H1 (cell line): Measurements from ENCODE around the gene IFTAP. TPM values are rescaled to one million over a fixed set of nuclear protein-coding genes. Genes with fewer than 3 reads are reported as not detected.

Experiments used
- CTCF ChIA-PET: fragments of 300-600 bp; sonication (Branson Sonifier 250); formaldehyde crosslinking; loops from one replicate; lab custom pipeline; 2021; ENCODE audit not compliant: partially characterized antibody; lab: Charles Lee
- POLR2A ChIA-PET: fragments of 300-600 bp; sonication (Branson Sonifier 250); formaldehyde crosslinking; loops from one replicate; lab custom pipeline; 2021; ENCODE audit warnings: inconsistent platforms; ENCODE audit not compliant: partially characterized antibody; lab: Charles Lee
- DNase-seq, 2 experiments: peaks; one replicate each; pipeline versions ENCODE4 v3.0.0 to v3.0.0-alpha.2; 2010 to 2022; ENCODE audit warnings: low spot score in 2 of 2, low read depth in 1 of 2, mixed read lengths in 1 of 2
- FAIRE-seq: peaks from 2 replicates; lab custom pipeline; 2011; peaks lifted over from hg19 to GRCh38; lab: Jason Lieb, UNC
- H2AFZ ChIP-seq: 2 replicates; pipeline ENCODE4 v1.8.1; 2012; ENCODE audit warnings: low read length, inconsistent platforms
- H2AK5ac ChIP-seq: 2 replicates; pipeline ENCODE4 v1.6.1; 2013; ENCODE audit warnings: low read depth, low read length
- H2BK120ac ChIP-seq: replicated peaks from 2 replicates; pipeline ENCODE3; 2013; ENCODE audit warnings: low read depth, low read length, inconsistent platforms
- H2BK12ac ChIP-seq: 2 replicates; pipeline ENCODE4 v1.6.1; 2013; ENCODE audit warnings: low read depth, low read length
- H2BK15ac ChIP-seq: 2 replicates; pipeline ENCODE4 v1.6.1; 2013; ENCODE audit warnings: low read length
- H2BK20ac ChIP-seq: 2 replicates; pipeline ENCODE4 v1.6.1; 2013; ENCODE audit warnings: low read length
- H2BK5ac ChIP-seq: 2 replicates; pipeline ENCODE4 v1.6.1; 2013; ENCODE audit warnings: low read depth, low read length
- H3K14ac ChIP-seq: 2 replicates; pipeline ENCODE4 v1.6.1; 2013; ENCODE audit warnings: inconsistent platforms; ENCODE audit not compliant: insufficient read length
- H3K18ac ChIP-seq: 2 replicates; pipeline ENCODE4 v1.6.1; 2013; ENCODE audit warnings: low read length; ENCODE audit errors: extremely low read depth
- H3K23ac ChIP-seq: 2 replicates; pipeline ENCODE4 v1.6.1; 2013; ENCODE audit warnings: inconsistent platforms; ENCODE audit not compliant: insufficient read length
- H3K23me2 ChIP-seq: 2 replicates; pipeline ENCODE4 v1.6.1; 2013; ENCODE audit warnings: low read depth, low read length
- H3K27ac ChIP-seq: 2 replicates; pipeline ENCODE4 v1.6.1; 2011; ENCODE audit warnings: low read depth, low read length, inconsistent platforms
- H3K27me3 ChIP-seq, 4 experiments: replicated peaks in 1 of 4; 1 replicate in 1 of 4; 2 replicates in 3 of 4; pipeline versions ENCODE4 v1.6.1 to v1.8.1; 2011 to 2013; ENCODE audit warnings: low read length in 3 of 4, mild to moderate bottlenecking in 3 of 4, inconsistent platforms in 2 of 4, mixed read lengths in 2 of 4, moderate library complexity in 1 of 4; ENCODE audit not compliant: control insufficient read depth in 3 of 4, insufficient read depth in 3 of 4; ENCODE audit errors: extremely low read depth in 1 of 4
- H3K36me3 ChIP-seq, 4 experiments: 2 replicates each; pipeline versions ENCODE4 v1.6.1 to v1.8.1; 2011 to 2013; ENCODE audit warnings: mild to moderate bottlenecking in 4 of 4, low read length in 3 of 4, moderate library complexity in 2 of 4, control low read depth in 1 of 4, inconsistent platforms in 1 of 4; ENCODE audit not compliant: insufficient read depth in 4 of 4, control insufficient read depth in 2 of 4
- H3K4ac ChIP-seq: replicated peaks from 2 replicates; pipeline ENCODE3; 2013; ENCODE audit warnings: low read length, low read depth, mixed read lengths, inconsistent platforms; ENCODE audit not compliant: insufficient read length
- H3K4me1 ChIP-seq, 4 experiments: replicated peaks in 1 of 4; 1 replicate in 1 of 4; 2 replicates in 3 of 4; pipeline versions ENCODE4 v1.6.1 to v1.8.1; 2011 to 2013; ENCODE audit warnings: low read length in 3 of 4, inconsistent platforms in 2 of 4, mixed read lengths in 1 of 4; ENCODE audit not compliant: insufficient read depth in 4 of 4, control insufficient read depth in 3 of 4
- H3K4me2 ChIP-seq, 2 experiments: 2 replicates each; pipeline versions ENCODE4 v1.6.1 to v1.8.1; 2011 to 2013; ENCODE audit warnings: low read depth in 2 of 2, low read length in 2 of 2, control low read depth in 1 of 2, inconsistent platforms in 1 of 2, mild to moderate bottlenecking in 1 of 2; ENCODE audit not compliant: insufficient read depth in 1 of 2
- H3K4me3 ChIP-seq, 4 experiments: fragments of 200-600, 300-600 bp in 1 of 4; sonication (generic), shearing (Covaris generic), sonication (Bioruptor Twin) in 1 of 4; 2 replicates each; pipeline versions ENCODE4 v1.5.1 to v1.8.1; 2011 to 2016; ENCODE audit warnings: low read length in 4 of 4, low read depth in 3 of 4, control low read depth in 2 of 4, inconsistent platforms in 2 of 4, mild to moderate bottlenecking in 2 of 4, mixed read lengths in 1 of 4, moderate library complexity in 1 of 4; ENCODE audit not compliant: insufficient read depth in 2 of 4; ENCODE audit errors: extremely low read depth in 1 of 4
- H3K56ac ChIP-seq: replicated peaks from 2 replicates; pipeline ENCODE3; 2013; ENCODE audit warnings: low read depth, mild to moderate bottlenecking, mixed read lengths, low read length, inconsistent platforms; ENCODE audit not compliant: insufficient read length
- H3K79me1 ChIP-seq: 2 replicates; pipeline ENCODE4 v1.6.1; 2013; ENCODE audit warnings: low read depth, low read length, control low read depth
- H3K79me2 ChIP-seq, 2 experiments: 2 replicates each; pipeline versions ENCODE4 v1.6.1 to v1.8.1; 2012 to 2013; ENCODE audit warnings: low read length in 2 of 2, mild to moderate bottlenecking in 2 of 2, inconsistent platforms in 1 of 2; ENCODE audit not compliant: insufficient read depth in 2 of 2, control insufficient read depth in 1 of 2
- H3K9ac ChIP-seq, 4 experiments: replicated peaks in 1 of 4; 1 replicate in 1 of 4; 2 replicates in 3 of 4; pipeline versions ENCODE4 v1.6.1 to v1.8.1; 2011 to 2013; ENCODE audit warnings: low read depth in 3 of 4, low read length in 3 of 4, control low read depth in 2 of 4, mild to moderate bottlenecking in 2 of 4, moderate library complexity in 2 of 4, inconsistent platforms in 1 of 4; ENCODE audit errors: extremely low read depth in 1 of 4
- H3K9me3 ChIP-seq, 2 experiments: 2 replicates each; pipeline versions ENCODE4 v1.6.1 to v1.8.1; 2012 to 2013; ENCODE audit warnings: mild to moderate bottlenecking in 2 of 2, moderate library complexity in 2 of 2, control low read depth in 1 of 2, inconsistent platforms in 1 of 2, low read depth in 1 of 2, low read length in 1 of 2, mixed read lengths in 1 of 2; ENCODE audit not compliant: insufficient read depth in 2 of 2
- H4K20me1 ChIP-seq, 2 experiments: replicated peaks in 1 of 2; 2 replicates each; pipeline versions ENCODE3 to v1.8.1; 2011 to 2013; ENCODE audit warnings: inconsistent platforms in 2 of 2, low read length in 2 of 2, mild to moderate bottlenecking in 1 of 2; ENCODE audit not compliant: insufficient read depth in 2 of 2, control insufficient read depth in 1 of 2
- H4K5ac ChIP-seq: 2 replicates; pipeline ENCODE4 v1.6.1; 2013; ENCODE audit warnings: low read length, low read depth, mixed read lengths, inconsistent platforms; ENCODE audit not compliant: insufficient read length
- H4K8ac ChIP-seq: 2 replicates; pipeline ENCODE4 v1.8.0; 2013; ENCODE audit warnings: mild to moderate bottlenecking, moderate library complexity, low read length, inconsistent platforms; ENCODE audit not compliant: insufficient read depth; ENCODE audit errors: extremely low read depth
- H4K91ac ChIP-seq: replicated peaks from 2 replicates; pipeline ENCODE3; 2013; ENCODE audit warnings: low read length, mixed read lengths, inconsistent platforms; ENCODE audit not compliant: insufficient read length
- CTBP2 ChIP-seq: IDR thresholded peaks from 2 replicates; pipeline ENCODE4 v1.7.0; 2011; ENCODE audit warnings: borderline replicate concordance, mild to moderate bottlenecking, moderate library complexity, mixed read lengths, low read length; ENCODE audit not compliant: insufficient read depth, insufficient read length
- HDAC2 ChIP-seq, 2 experiments: fragments of 300-600 bp in 1 of 2; sonication (generic) in 1 of 2; IDR thresholded peaks; 2 replicates each; pipeline ENCODE4 v1.6.1; 2011 to 2012; ENCODE audit warnings: low read depth in 2 of 2, low read length in 2 of 2, mild to moderate bottlenecking in 2 of 2, moderate library complexity in 2 of 2, borderline replicate concordance in 1 of 2, inconsistent platforms in 1 of 2
- KDM4A ChIP-seq: IDR thresholded peaks from one replicate; pipeline ENCODE4 v1.7.1; 2012; ENCODE audit warnings: low read depth, mild to moderate bottlenecking, moderate library complexity, low read length, inconsistent platforms; ENCODE audit not compliant: severe bottlenecking
- SAP30 ChIP-seq: fragments of 300-600 bp; sonication (generic); IDR thresholded peaks from 2 replicates; pipeline ENCODE4 v1.7.1; 2012; ENCODE audit warnings: low read length, moderate library complexity, mild to moderate bottlenecking, inconsistent platforms; ENCODE audit not compliant: insufficient read depth, insufficient replicate concordance
- WGBS, 2 experiments: shearing (Covaris generic) in 1 of 2; methylation state at CpG; one replicate each; pipeline versions ENCODE4 v1.1.6 to v1.1.7; 2013 to 2015; ENCODE audit warnings: low lambda C conversion rate in 2 of 2, mixed read lengths in 2 of 2, inconsistent platforms in 1 of 2, low coverage in 1 of 2, missing lambda C conversion rate in 1 of 2; ENCODE audit not compliant: insufficient replicate concordance in 2 of 2, insufficient coverage in 1 of 2, insufficient read length in 1 of 2; ENCODE audit errors: extremely low coverage in 1 of 2, missing lambda C conversion rate in 1 of 2; 5-methylcytosine and 5-hydroxymethylcytosine counted together
- polyA plus RNA-seq, 7 experiments: library from polyadenylated mRNA; depleted of rRNA in 3 of 7; stranded (reverse) in 5 of 7; unstranded in 2 of 7; fragments of >200 nt in 5 of 7; fragments of 200-250 nt in 2 of 7; gene quantifications; 1 replicate in 5 of 7; 2 replicates in 1 of 7; 4 replicates in 1 of 7; pipeline versions ENCODE4 v1.2.1 to v1.2.3, GENCODE V29; 2011 to 2013; ENCODE audit warnings: missing spikeins in 2 of 7, mixed read lengths in 2 of 7
- total RNA-seq: library from RNA; stranded (reverse); fragmentation: NEBNext Ultra II Directional; extraction: Animal tissue kit (Norgen Biotek cat#: 25700); gene quantifications from 2 replicates; pipeline ENCODE4 v1.2.1, GENCODE V29; 2021

The IFTAP gene
- total and polyA plus RNA-seq, 2 of the 8 experiments (the other 6 are each of a cell fraction or from before 2014, with no cell fraction given), result 21.2 to 23.9 TPM

DNA sequence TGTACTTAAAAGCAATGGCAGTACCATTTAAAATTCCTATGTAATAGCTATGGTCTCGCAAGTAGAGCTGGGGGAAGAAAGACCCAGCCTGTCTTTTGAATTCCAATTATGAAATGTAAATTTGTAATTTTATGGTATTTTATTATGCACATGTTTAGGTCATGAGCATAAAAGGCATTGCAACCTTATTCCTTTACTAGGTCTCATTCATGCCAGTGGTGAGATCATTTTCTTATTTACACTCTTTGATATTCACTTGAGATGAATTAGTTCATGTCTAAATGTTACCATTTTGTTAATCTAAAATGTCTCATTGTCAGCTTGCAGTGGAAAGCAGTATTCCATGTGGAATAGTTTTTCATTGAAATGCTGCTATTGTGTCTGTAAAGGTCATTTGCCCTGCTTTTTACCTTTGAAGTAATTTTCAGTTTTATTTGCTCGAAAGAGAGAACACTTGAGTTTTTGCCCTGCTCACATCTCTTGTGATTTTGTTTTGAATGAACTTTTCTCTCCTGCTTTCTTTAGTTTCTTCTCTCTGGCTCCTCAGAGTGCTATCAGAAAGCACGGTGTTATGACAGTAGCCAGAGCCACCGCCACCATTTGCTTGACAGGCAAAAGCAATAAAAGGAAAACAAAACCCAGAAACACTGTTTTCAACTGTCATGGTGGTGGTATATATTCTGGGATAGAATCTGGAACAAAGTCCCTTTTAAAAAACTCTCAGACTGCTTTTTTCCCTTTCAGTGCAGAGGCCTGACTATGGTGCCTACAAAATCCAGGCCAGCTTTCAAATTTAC, 41.0 kb downstream of the IFTAP start:
- Histone ChIP-seq H3K4me3 (no peak overlapping the region), H3K27me3 (no peaks in the 10 kb centered on the region), H4K20me1 (no peaks in the 10 kb centered on the region), H3K56ac (no peak overlapping the region), H4K8ac (no peak overlapping the region), H3K4me2 (no peak overlapping the region), H3K4me1 (no peaks in the 10 kb centered on the region), H3K27ac (no peak overlapping the region), H2BK12ac (no peak overlapping the region), H3K9me3 (no peaks in the 10 kb centered on the region), H2BK15ac (no peak overlapping the region), H3K36me3 (no peaks in the 10 kb centered on the region), H3K4ac (no peak overlapping the region), H3K9ac (no peak overlapping the region), H4K5ac (no peak overlapping the region), H3K79me2 (no peaks in the 10 kb centered on the region), H2BK120ac (no peak overlapping the region), H3K18ac (no peak overlapping the region), H2BK5ac (no peak overlapping the region), H3K23me2 (no peaks in the 10 kb centered on the region), H3K14ac (no peak overlapping the region), H2AFZ (no peak overlapping the region), H3K23ac (no peak overlapping the region), H4K91ac (no peak overlapping the region), H2AK5ac (no peak overlapping the region), H3K79me1 (no peaks in the 10 kb centered on the region), H2BK20ac (no peak overlapping the region)
- DNase-seq, result no peak
- WGBS, 2 experiments, result 89% methylated on average over 4 of the region's 4 CpGs; no CpG with 5 or more reads in 1 of the 2 experiments
- TF ChIP-seq HDAC2 (IDR thresholded peaks at IDR 0.05; ENCODE audit: borderline replicate concordance in 1 of 2, low read depth in 2 of 2, low read length in 2 of 2) (no peak), CTBP2 (no peak), SAP30 (no peak), KDM4A (no peak)
- no peak for FAIRE-seq
- CTCF ChIA-PET, result interaction anchor here (0.9 to 1.3 kb wide), 2 partner anchors 37 to 71 kb away, joined by 3 to 4 read pairs; no protein-coding TSS in a partner anchor
- POLR2A ChIA-PET, result no interaction called here
